A549 treated with CpdA at 1 μM for 4 hours (cell line): ENCODE measurements around the gene OR4C3. TPM values are rescaled to one million over a fixed set of nuclear protein-coding genes. Genes with fewer than 3 reads are reported as not detected.

Experiments used
- total RNA-seq: library from RNA; stranded (reverse); fragments of 200-300 nt; extraction: Qiagen RNA extraction; gene quantifications from 5 replicates; pipeline ENCODE4 v1.2.3, GENCODE V29; 2022; ENCODE audit warnings: low read depth

Gene OR4C3
- total RNA-seq = not detected in 5 replicates

DNA sequence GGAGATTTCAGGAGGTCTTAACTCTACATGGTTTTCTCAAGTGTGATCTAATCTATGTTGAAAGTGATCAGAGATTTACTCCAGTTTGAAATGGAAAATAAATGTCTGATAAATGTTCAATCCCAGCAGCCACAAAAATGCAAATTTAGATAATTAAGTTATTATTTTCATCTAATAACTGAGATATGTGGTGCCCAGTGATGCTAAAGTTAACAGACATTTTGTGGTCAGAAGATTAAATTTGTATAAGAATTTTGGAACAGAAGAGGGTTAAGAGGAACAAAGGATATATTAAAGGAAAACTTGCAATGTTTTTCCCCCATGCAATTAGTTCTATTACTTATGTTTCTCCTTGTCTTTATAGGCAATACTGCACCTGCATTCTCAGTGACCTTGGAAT is at the start of gene OR4C3:
Gene OR4C3, plus strand, starts transcription at position 301 of the 400 bp plus-strand sequence. CDS start 102 bp downstream, outside the sequence.

DNA sequence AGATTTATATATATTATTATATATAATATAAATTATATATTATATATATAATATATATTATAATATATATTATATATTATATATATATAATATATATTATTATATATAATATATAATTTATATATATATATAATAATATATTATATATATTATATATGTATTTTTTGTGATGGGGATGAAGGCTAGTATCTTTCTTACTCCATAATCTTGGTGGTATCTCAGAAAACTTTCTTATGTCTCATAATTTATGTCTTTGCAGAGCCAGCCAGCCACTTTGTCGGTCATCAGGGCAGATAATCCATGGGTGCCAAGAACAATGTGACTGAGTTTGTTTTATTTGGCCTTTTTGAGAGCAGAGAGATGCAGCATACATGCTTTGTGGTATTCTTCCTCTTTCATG is 18.8 kb upstream of the OR4C3 start, which contains the start of gene OR4S1:
Gene OR4S1, plus strand, starts transcription at position 301 of the 400 bp plus-strand sequence. Its CDS starts 0 bp downstream, at position 301.

DNA sequence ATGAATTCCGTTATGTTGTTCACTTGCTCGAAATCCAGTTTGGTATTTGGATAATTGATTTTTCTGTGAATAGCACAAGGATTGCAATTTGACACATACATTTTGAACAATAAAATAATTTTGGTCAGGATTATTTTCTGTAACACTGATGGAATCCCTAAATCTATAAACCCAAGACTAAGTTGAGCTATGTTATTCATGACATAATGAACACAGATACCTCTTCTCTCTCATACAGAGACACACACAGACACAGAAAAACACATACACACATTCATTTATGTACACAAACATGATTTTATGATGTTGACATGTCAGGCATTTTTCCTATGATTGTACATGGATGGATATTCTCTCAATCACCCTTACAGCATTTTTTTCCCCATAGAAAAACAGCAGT is 41.6 kb downstream of the OR4C3 start, which contains the start of gene OR4C5:
Gene OR4C5, minus strand, starts transcription at position 101 of the 400 bp plus-strand sequence. Its CDS starts 0 bp downstream, at position 101.

Other genes with a start within 250 kb of the OR4C3 start
- not detected in 5 replicates for gene OR4B1, start 108.1 kb upstream of the OR4C3 start, total RNA-seq
- gene OR4X2, start 79.8 kb upstream of the OR4C3 start, total RNA-seq = not detected in 5 replicates
- not detected in 5 replicates for gene OR4X1, start 61.1 kb upstream of the OR4C3 start, total RNA-seq
- gene OR4S1, start 18.7 kb upstream of the OR4C3 start, total RNA-seq = not detected in 5 replicates
- not detected in 5 replicates for gene OR4C5, start 41.5 kb downstream of the OR4C3 start, total RNA-seq
- not detected in 5 replicates for gene OR4A47, start 163.9 kb downstream of the OR4C3 start, total RNA-seq